ENCODE measurements around the gene KANSL1.
"Not testable (repeated sequence)": the region's sequence is repeated elsewhere in the genome, so short reads cannot be mapped to it uniquely, and the experiment has no call there.

The KANSL1 gene

GRCh38 chr17:46193626-46194392, 580 bp upstream of the KANSL1 start:
- peak; percentile 100 for DNase-seq (ENCODE audit: low spot score)

- peak; percentile 88 for DNase-seq (ENCODE audit: low spot score)
These were observed 634 bp downstream of the KANSL1 start for GRCh38 chr17:46192439-46193150.

GRCh38 chr17:46192189-46192438, 1.1 kb downstream of the KANSL1 start:
- DNase-seq (ENCODE audit: low spot score), result no peak

GRCh38 chr17:46191322-46192188, 1.7 kb downstream of the KANSL1 start:
- peak; percentile 66 for DNase-seq (ENCODE audit: low spot score)

- DNase-seq (ENCODE audit: low spot score), result no peak
These were observed 2.5 kb downstream of the KANSL1 start for GRCh38 chr17:46190763-46191162.

GRCh38 chr17:46186827-46187235, 6.4 kb downstream of the KANSL1 start:
- DNase-seq (ENCODE audit: low spot score), result not testable (repeated sequence)

GRCh38 chr17:46184696-46185095, 8.5 kb downstream of the KANSL1 start:
- no peak for DNase-seq (ENCODE audit: low spot score)

GRCh38 chr17:46183383-46183782, 9.8 kb downstream of the KANSL1 start:
- not testable (repeated sequence) for DNase-seq (ENCODE audit: low spot score)

- no peak for DNase-seq (ENCODE audit: low spot score)
These were observed 10.3 kb downstream of the KANSL1 start for GRCh38 chr17:46182961-46183360.

GRCh38 chr17:46181940-46182339, 11.3 kb downstream of the KANSL1 start:
- DNase-seq (ENCODE audit: low spot score), result no peak

GRCh38 chr17:46181316-46181715, 11.9 kb downstream of the KANSL1 start:
- DNase-seq (ENCODE audit: low spot score), result not testable (repeated sequence)

- no peak for DNase-seq (ENCODE audit: low spot score)
These were observed 12.3 kb downstream of the KANSL1 start for GRCh38 chr17:46180892-46181274.

GRCh38 chr17:46180185-46180891, 12.9 kb downstream of the KANSL1 start:
- not testable (repeated sequence) for DNase-seq (ENCODE audit: low spot score)

GRCh38 chr17:46179375-46179999, 13.7 kb downstream of the KANSL1 start:
- DNase-seq (ENCODE audit: low spot score), result no peak

GRCh38 chr17:46178550-46179214, 14.5 kb downstream of the KANSL1 start:
- DNase-seq (ENCODE audit: low spot score), result no peak

GRCh38 chr17:46176975-46177374, 16.3 kb downstream of the KANSL1 start:
- no peak for DNase-seq (ENCODE audit: low spot score)

- DNase-seq (ENCODE audit: low spot score), result peak; percentile 35
These were observed 17.3 kb downstream of the KANSL1 start for GRCh38 chr17:46175891-46176290.

- no peak for DNase-seq (ENCODE audit: low spot score)
These were observed 20.1 kb downstream of the KANSL1 start for GRCh38 chr17:46173153-46173552.

- DNase-seq (ENCODE audit: low spot score), result no peak
These were observed 21.3 kb downstream of the KANSL1 start for GRCh38 chr17:46171939-46172338.

GRCh38 chr17:46170639-46171429, 22.4 kb downstream of the KANSL1 start:
- no peak for DNase-seq (ENCODE audit: low spot score)
